ENCODE data around the gene ZNF568. TPM values are rescaled to one million over a fixed set of nuclear protein-coding genes. Genes with fewer than 3 reads are reported as not detected.
A peak's percentile ranks its signal among the peaks of the same experiment; 100 is the strongest.

Gene ZNF568
- total RNA-seq, 2 experiments from 2014 or later, result 8.1 to 9.5 TPM

GRCh38 chr19:36898422-36898821 is 17.7 kb upstream of the ZNF568 start:
- Mint-ChIP-seq H3K4me1 (ENCODE audit: low read depth) (no peaks in the 10 kb centered on the region), H3K27ac (no peak overlapping the region), H3K36me3 (ENCODE audit: low read depth) (peaks cover 90% of the 10 kb centered on the region), H3K9me3 (peaks cover 56% of the 10 kb centered on the region), H3K4me3 (no peak overlapping the region), H3K27me3 (no peaks in the 10 kb centered on the region)
- ChIA-PET CTCF (interaction anchor here (0.9 kb wide), 1 partner anchor 18 kb away, joined by 3 read pairs; no protein-coding TSS in a partner anchor), POLR2A (no interaction called here)
- intact Hi-C loops (cut with micrococcal nuclease), result no loop called here
- no peak for TF ChIP-seq CTCF (IDR thresholded peaks at IDR 0.05)
- no peak for DNase-seq
- no peak for ATAC-seq

- peaks cover 66% of the 10 kb centered on the region for H3K36me3 Mint-ChIP-seq (ENCODE audit: low read depth)
- POLR2A ChIA-PET, result interaction anchor here (1.8 kb wide), 1 partner anchor 9 kb away, joined by 5 read pairs; no protein-coding TSS in a partner anchor
- DNase-seq, result peak; percentile 8
Measured at GRCh38 chr19:36916991-36917390, 859 bp downstream of the ZNF568 start.

GRCh38 chr19:36918090-36918489 is 2.0 kb downstream of the ZNF568 start:
- intact Hi-C loops (cut with micrococcal nuclease), result no loop called here
- ATAC-seq, result no peak
- Mint-ChIP-seq H3K4me1 (ENCODE audit: low read depth) (peaks cover 13% of the 10 kb centered on the region), H3K27me3 (no peaks in the 10 kb centered on the region), H3K4me3 (no peak overlapping the region), H3K27ac (no peak overlapping the region), H3K9me3 (peaks cover 39% of the 10 kb centered on the region), H3K36me3 (ENCODE audit: low read depth) (peaks cover 66% of the 10 kb centered on the region)
- POLR2A ChIA-PET, result interaction anchor here (0.6 kb wide), 1 partner anchor 586 kb away, joined by 3 read pairs; no protein-coding TSS in a partner anchor
- no peak for TF ChIP-seq CTCF (IDR thresholded peaks at IDR 0.05)
- CTCF ChIA-PET, result no interaction called here
- DNase-seq, result no peak

More at GRCh38 chr19:36916991-36917390, 859 bp downstream of the ZNF568 start:
- Mint-ChIP-seq H3K4me3 (peak overlapping the region; percentile 85), H3K27me3 (no peaks in the 10 kb centered on the region), H3K27ac (peak overlapping the region; percentile 96), H3K4me1 (ENCODE audit: low read depth) (peaks cover 13% of the 10 kb centered on the region), H3K9me3 (peaks cover 40% of the 10 kb centered on the region)
- no peak for TF ChIP-seq CTCF (IDR thresholded peaks at IDR 0.05)
- CTCF ChIA-PET, result interaction anchor here (0.6 to 1.0 kb wide), 2 partner anchors 19 to 161 kb away, joined by 3 read pairs; partner anchors contain the start of gene ZNF420
- no peak for ATAC-seq
- intact Hi-C loops (cut with micrococcal nuclease), result no loop called here

- intact Hi-C loops (cut with micrococcal nuclease), result no loop called here
- peaks cover 38% of the 10 kb centered on the region for H3K9me3 Mint-ChIP-seq
- ChIA-PET POLR2A (no interaction called here), CTCF (no interaction called here)
- H3K4me1 Mint-ChIP-seq (ENCODE audit: low read depth), result no peaks in the 10 kb centered on the region
- no peaks in the 10 kb centered on the region for H3K27me3 Mint-ChIP-seq
- ATAC-seq (no peak), DNase-seq (no peak)
- no peak for TF ChIP-seq CTCF (IDR thresholded peaks at IDR 0.05)
- H3K36me3 Mint-ChIP-seq (ENCODE audit: low read depth), result peaks cover 71% of the 10 kb centered on the region
- H3K27ac Mint-ChIP-seq, result no peak overlapping the region
- H3K4me3 Mint-ChIP-seq, result no peak overlapping the region
Measured at GRCh38 chr19:36931684-36932083, 15.6 kb downstream of the ZNF568 start.

- Mint-ChIP-seq H3K4me1 (ENCODE audit: low read depth) (no peaks in the 10 kb centered on the region), H3K4me3 (no peak overlapping the region), H3K36me3 (ENCODE audit: low read depth) (peaks cover 86% of the 10 kb centered on the region), H3K27ac (no peak overlapping the region), H3K9me3 (peaks cover 44% of the 10 kb centered on the region), H3K27me3 (no peaks in the 10 kb centered on the region)
- DNase-seq (no peak), ATAC-seq (no peak)
- intact Hi-C loops (cut with micrococcal nuclease), result no loop called here
- ChIA-PET CTCF (no interaction called here), POLR2A (interaction anchor here (0.7 kb wide), 1 partner anchor 8 kb away, joined by 3 read pairs; no protein-coding TSS in a partner anchor)
- TF ChIP-seq CTCF (IDR thresholded peaks at IDR 0.05), result no peak
Measured at GRCh38 chr19:36939153-36939552, 23.0 kb downstream of the ZNF568 start.

Measured in activated CD8-positive, alpha-beta T cell treated with anti-CD3 and anti-CD28 coated beads for 36 hours (primary cell).